Heart left ventricle (tissue), 13 donors: Measurements from ENCODE around the gene SLC5A9.

Experiments
- POLR2A ChIP-seq, 2 donors: fragments of 450-650 bp; IDR thresholded peaks; one replicate each; pipeline ENCODE4 v1.6.1; 2017; ENCODE audit warnings: antibody characterized with exemption in 2 of 2, mild to moderate bottlenecking in 2 of 2, moderate library complexity in 2 of 2
- TF ChIP-seq, protein P1 (sequence below), 12 donors: fragments of 200-600 bp; sonication (generic) in 4 of 12; IDR thresholded peaks; one replicate each; pipeline versions ENCODE4 v1.5.0 to v1.8.0; 2018 to 2022; ENCODE audit warnings: antibody characterized with exemption in 12 of 12, mild to moderate bottlenecking in 5 of 12
- donor health status: ischemic (EF 13 %, LVEDD 7.1; RV severe dilation, severe dysfunction).
- donor health status: DM: no; HTN: yes; CAD: no.
- donor health status: DM: no; HTN: no; CAD: no.
- donor health status: ischemic (EF 25% LVEDD 6.9; RV normal size, moderate dysfunction).
- donor health status: ischemic (EF 25% LVEDD 5.7; RV mildly dilated, moderate dysfunction).
- donor health status: ischemic (EF 35%, LVEDD 5.7; RV mildly dilated, moderate dysfunction).
- donor health status: nonischemic (EF 11% LVEDD 7.7; RV severe dilation, severe dysfunction).
- donor health status: DM: yes; HTN: yes; CAD: no.
- donor health status: PGD.
- donor health status: ischemic (EF 29% LVEDD 5.4; RV normal size, mild dysfunction).
- donor health status: nonischemic (EF 23%, LVEDD 6.1; RV moderate dilation, normal function).

GRCh38 chr1:48215222-48215621 lies 7.3 kb upstream of the SLC5A9 start:
- no peak for TF ChIP-seq POLR2A (IDR thresholded peaks at IDR 0.05)
- TF ChIP-seq, protein P1, sequence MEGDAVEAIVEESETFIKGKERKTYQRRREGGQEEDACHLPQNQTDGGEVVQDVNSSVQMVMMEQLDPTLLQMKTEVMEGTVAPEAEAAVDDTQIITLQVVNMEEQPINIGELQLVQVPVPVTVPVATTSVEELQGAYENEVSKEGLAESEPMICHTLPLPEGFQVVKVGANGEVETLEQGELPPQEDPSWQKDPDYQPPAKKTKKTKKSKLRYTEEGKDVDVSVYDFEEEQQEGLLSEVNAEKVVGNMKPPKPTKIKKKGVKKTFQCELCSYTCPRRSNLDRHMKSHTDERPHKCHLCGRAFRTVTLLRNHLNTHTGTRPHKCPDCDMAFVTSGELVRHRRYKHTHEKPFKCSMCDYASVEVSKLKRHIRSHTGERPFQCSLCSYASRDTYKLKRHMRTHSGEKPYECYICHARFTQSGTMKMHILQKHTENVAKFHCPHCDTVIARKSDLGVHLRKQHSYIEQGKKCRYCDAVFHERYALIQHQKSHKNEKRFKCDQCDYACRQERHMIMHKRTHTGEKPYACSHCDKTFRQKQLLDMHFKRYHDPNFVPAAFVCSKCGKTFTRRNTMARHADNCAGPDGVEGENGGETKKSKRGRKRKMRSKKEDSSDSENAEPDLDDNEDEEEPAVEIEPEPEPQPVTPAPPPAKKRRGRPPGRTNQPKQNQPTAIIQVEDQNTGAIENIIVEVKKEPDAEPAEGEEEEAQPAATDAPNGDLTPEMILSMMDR (IDR thresholded peaks at IDR 0.05) = no peak
